Astrocyte (in vitro differentiated cells and primary cell): ENCODE measurements around the gene PRX. TPM values are rescaled to one million over a fixed set of nuclear protein-coding genes. Genes with fewer than 3 reads are reported as not detected.
A peak's percentile ranks its signal among the peaks of the same experiment; 100 is the strongest.

Experiments
- DNase-seq: peaks from one replicate; pipeline ENCODE4 v3.0.0-alpha.2; 2010; ENCODE audit warnings: low read depth
- FAIRE-seq: peaks from 2 replicates; lab custom pipeline; 2011; peaks lifted over from hg19 to GRCh38; lab: Jason Lieb, UNC
- H2AFZ ChIP-seq: 2 replicates; pipeline ENCODE4 v1.6.0; 2012; ENCODE audit warnings: low read depth, low read length, inconsistent platforms
- H3K27ac ChIP-seq: 2 replicates; pipeline ENCODE4 v1.5.1; 2011; ENCODE audit warnings: low read depth, low read length, inconsistent platforms
- H3K27me3 ChIP-seq: 2 replicates; pipeline ENCODE4 v1.6.0; 2011; ENCODE audit warnings: low read length, inconsistent platforms; ENCODE audit not compliant: insufficient read depth
- H3K36me3 ChIP-seq: 2 replicates; pipeline ENCODE4 v1.5.1; 2011; ENCODE audit warnings: low read length, inconsistent platforms; ENCODE audit not compliant: insufficient read depth
- H3K4me1 ChIP-seq: 2 replicates; pipeline ENCODE4 v1.5.1; 2011; ENCODE audit warnings: low read length, inconsistent platforms; ENCODE audit not compliant: insufficient read depth
- H3K4me2 ChIP-seq: 2 replicates; pipeline ENCODE4 v1.6.0; 2012; ENCODE audit warnings: low read length, inconsistent platforms
- H3K4me3 ChIP-seq: 2 replicates; pipeline ENCODE4 v1.5.1; 2011; ENCODE audit warnings: low read depth, mild to moderate bottlenecking, low read length, inconsistent platforms; ENCODE audit not compliant: insufficient read depth
- H3K79me2 ChIP-seq: 2 replicates; pipeline ENCODE4 v1.6.0; 2012; ENCODE audit warnings: mild to moderate bottlenecking, low read length, inconsistent platforms; ENCODE audit not compliant: insufficient read depth
- H3K9ac ChIP-seq: 2 replicates; pipeline ENCODE4 v1.6.0; 2012; ENCODE audit warnings: mild to moderate bottlenecking, low read length, inconsistent platforms
- H3K9me3 ChIP-seq: 2 replicates; pipeline ENCODE4 v1.5.1; 2012; ENCODE audit warnings: low read depth, mild to moderate bottlenecking, low read length, inconsistent platforms; ENCODE audit not compliant: insufficient read depth
- H4K20me1 ChIP-seq: 2 replicates; pipeline ENCODE4 v1.6.0; 2012; ENCODE audit warnings: low read length, inconsistent platforms; ENCODE audit not compliant: insufficient read depth
- H3K27ac Mint-ChIP-seq: one replicate; pipeline ENCODE4 v1.8.0; 2021; ENCODE audit warnings: mild to moderate bottlenecking, mixed read lengths; ENCODE audit not compliant: unreplicated experiment
- H3K27me3 Mint-ChIP-seq: one replicate; pipeline ENCODE4 v1.8.0; 2021; ENCODE audit warnings: low read depth, mixed read lengths; ENCODE audit not compliant: unreplicated experiment
- H3K36me3 Mint-ChIP-seq: one replicate; pipeline ENCODE4 v1.8.0; 2021; ENCODE audit warnings: low read depth, mixed read lengths; ENCODE audit not compliant: unreplicated experiment
- H3K4me1 Mint-ChIP-seq: one replicate; pipeline ENCODE4 v1.8.0; 2021; ENCODE audit warnings: low read depth, mixed read lengths; ENCODE audit not compliant: unreplicated experiment
- H3K4me3 Mint-ChIP-seq: one replicate; pipeline ENCODE4 v1.8.0; 2021; ENCODE audit warnings: mild to moderate bottlenecking, moderate library complexity, mixed read lengths; ENCODE audit not compliant: unreplicated experiment
- H3K9me3 Mint-ChIP-seq: one replicate; pipeline ENCODE4 v1.8.0; 2021; ENCODE audit warnings: mild to moderate bottlenecking, mixed read lengths; ENCODE audit not compliant: unreplicated experiment
- EZH2 ChIP-seq: IDR thresholded peaks from 2 replicates; pipeline ENCODE4 v1.6.1; 2012; ENCODE audit warnings: mild to moderate bottlenecking, low read length, inconsistent platforms; ENCODE audit not compliant: insufficient read depth
- total RNA-seq: library from RNA; stranded (reverse); gene quantifications from 2 replicates; pipeline ENCODE4 v1.2.1, GENCODE V29; 2021
- TF ChIP-seq, protein P1 (sequence below): IDR thresholded peaks from 2 replicates; pipeline ENCODE4 v1.5.1; 2011; ENCODE audit warnings: low read depth, mild to moderate bottlenecking, inconsistent platforms, low read length, moderate library complexity; ENCODE audit not compliant: insufficient read depth

The PRX gene
- total RNA-seq, 1 donor from 2014 or later = 1.5 TPM

DNA sequence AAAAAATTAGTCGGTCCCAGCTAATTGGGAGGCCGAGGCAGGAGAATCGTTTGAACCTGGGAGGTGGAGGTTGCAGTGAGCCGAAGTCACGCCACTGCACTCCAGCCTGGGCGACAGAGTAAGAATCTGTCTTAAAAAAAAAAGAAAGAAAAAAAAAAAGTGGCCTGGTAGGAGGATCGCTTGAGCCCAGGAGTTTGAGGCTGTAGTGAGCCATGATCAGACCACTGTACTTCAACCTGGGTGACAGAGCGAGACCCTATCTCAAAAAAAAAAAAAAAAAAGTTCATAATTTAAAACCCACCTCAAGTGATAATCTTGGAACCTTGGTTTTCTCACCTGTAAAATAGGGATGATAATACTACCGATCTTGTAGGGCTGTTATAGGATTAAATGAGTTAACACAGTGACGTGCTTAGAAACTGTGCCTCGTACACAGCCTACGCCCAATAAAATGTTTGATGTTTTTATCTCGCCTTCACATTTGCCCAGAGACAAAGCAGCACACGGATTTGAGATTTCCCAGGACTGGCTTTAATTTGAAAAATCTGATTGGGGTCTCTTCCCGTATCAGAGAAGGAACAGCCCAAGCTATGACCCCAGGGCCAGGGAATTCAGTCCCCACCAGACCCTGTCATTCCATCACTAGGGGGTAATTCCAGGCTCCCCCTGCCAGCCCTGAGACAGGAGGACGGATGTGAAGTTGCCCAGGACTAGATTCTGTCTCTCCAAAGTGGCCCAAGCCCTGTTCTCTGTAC lies 9.0 kb upstream of the PRX start:
- peaks cover 21% of the 10 kb centered on the region for H3K4me1 ChIP-seq
- H3K27ac ChIP-seq = peak overlapping the region; percentile 95
- H3K27me3 ChIP-seq = no peaks in the 10 kb centered on the region
- H3K4me3 ChIP-seq = no peak overlapping the region
- H3K36me3 Mint-ChIP-seq = peaks cover 3% of the 10 kb centered on the region
- H3K9me3 ChIP-seq = no peaks in the 10 kb centered on the region
- TF ChIP-seq, protein P1, sequence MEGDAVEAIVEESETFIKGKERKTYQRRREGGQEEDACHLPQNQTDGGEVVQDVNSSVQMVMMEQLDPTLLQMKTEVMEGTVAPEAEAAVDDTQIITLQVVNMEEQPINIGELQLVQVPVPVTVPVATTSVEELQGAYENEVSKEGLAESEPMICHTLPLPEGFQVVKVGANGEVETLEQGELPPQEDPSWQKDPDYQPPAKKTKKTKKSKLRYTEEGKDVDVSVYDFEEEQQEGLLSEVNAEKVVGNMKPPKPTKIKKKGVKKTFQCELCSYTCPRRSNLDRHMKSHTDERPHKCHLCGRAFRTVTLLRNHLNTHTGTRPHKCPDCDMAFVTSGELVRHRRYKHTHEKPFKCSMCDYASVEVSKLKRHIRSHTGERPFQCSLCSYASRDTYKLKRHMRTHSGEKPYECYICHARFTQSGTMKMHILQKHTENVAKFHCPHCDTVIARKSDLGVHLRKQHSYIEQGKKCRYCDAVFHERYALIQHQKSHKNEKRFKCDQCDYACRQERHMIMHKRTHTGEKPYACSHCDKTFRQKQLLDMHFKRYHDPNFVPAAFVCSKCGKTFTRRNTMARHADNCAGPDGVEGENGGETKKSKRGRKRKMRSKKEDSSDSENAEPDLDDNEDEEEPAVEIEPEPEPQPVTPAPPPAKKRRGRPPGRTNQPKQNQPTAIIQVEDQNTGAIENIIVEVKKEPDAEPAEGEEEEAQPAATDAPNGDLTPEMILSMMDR = no peak
- TF ChIP-seq EZH2 = no peak
- peaks cover 14% of the 10 kb centered on the region for H3K4me1 Mint-ChIP-seq
- H2AFZ ChIP-seq = no peak overlapping the region
- peak overlapping the region; percentile 4 for H3K4me3 Mint-ChIP-seq
- FAIRE-seq = no peak
- DNase-seq = no peak
- peaks cover 38% of the 10 kb centered on the region for H3K79me2 ChIP-seq
- peaks cover 20% of the 10 kb centered on the region for H4K20me1 ChIP-seq
- peak overlapping the region; percentile 94 for H3K4me2 ChIP-seq
- H3K36me3 ChIP-seq = peaks cover 10% of the 10 kb centered on the region
- H3K9me3 Mint-ChIP-seq = no peaks in the 10 kb centered on the region
- no peaks in the 10 kb centered on the region for H3K27me3 Mint-ChIP-seq
- H3K27ac Mint-ChIP-seq = peak overlapping the region; percentile 91
- peak overlapping the region; percentile 87 for H3K9ac ChIP-seq

DNA sequence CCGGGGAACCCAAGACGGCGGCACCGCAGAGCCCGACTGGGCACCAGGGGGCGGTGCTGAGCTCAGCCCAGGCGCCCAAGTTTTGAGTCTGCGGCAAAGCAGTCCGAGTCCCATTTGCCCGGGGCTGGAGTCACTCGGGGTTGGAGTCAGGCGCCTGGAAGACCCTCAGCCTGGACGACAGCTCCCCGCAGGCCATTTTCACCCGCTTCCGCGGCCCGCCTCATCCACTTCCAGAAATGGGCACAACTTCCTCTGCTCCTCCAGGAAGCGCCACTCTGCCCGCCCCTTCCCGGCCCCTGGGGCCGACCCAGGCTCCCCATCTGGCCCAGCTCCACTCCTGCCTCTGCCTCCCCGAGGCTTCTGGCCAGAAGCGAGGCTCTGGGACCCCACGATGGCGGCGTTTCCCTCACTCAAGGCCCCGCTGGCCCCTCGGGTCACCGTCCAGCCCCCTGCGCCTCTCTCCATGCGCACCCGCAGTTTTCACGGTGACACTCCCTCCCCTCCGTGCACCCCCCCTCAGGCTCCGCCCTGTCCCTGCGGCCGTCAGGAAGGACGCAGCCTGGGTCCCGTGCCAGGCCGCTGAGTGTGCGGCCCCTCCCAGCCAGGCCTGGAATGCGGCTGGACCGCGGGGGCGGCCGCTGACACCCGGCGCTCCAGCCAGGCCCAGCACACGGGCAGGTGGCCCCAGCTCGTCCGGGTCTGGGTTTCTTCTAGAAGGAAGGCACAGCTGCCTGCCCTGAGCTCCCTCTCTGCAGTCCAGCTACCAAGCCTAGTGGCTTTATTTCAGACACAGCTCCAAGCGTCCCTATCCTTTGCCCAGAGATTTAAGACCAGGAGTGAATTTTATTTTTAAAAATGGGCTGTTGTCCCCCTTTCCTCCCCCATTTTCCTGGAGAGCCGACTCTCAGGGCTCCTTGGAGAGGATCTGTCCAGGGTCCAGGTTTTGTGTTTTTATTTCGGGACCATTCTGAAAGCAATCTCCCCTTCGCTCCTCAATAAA lies 7.9 kb upstream of the PRX start:
- Mint-ChIP-seq H3K4me1 (peaks cover 14% of the 10 kb centered on the region), H3K9me3 (no peaks in the 10 kb centered on the region), H3K27ac (peak overlapping the region; percentile 91), H3K36me3 (peaks cover 3% of the 10 kb centered on the region), H3K4me3 (peak overlapping the region; percentile 73), H3K27me3 (no peaks in the 10 kb centered on the region)
- peak overlapping the region; percentile 95 for H3K27ac ChIP-seq
- TF ChIP-seq, protein P1 = peak; percentile 79
- no peak for TF ChIP-seq EZH2
- H2AFZ ChIP-seq = peak overlapping the region; percentile 67
- H3K4me2 ChIP-seq = peak overlapping the region; percentile 94
- peaks cover 10% of the 10 kb centered on the region for H3K36me3 ChIP-seq
- H3K27me3 ChIP-seq = no peaks in the 10 kb centered on the region
- H3K4me3 ChIP-seq = peak overlapping the region; percentile 68
- peak overlapping the region; percentile 87 for H3K9ac ChIP-seq
- no peaks in the 10 kb centered on the region for H3K9me3 ChIP-seq
- H3K4me1 ChIP-seq = peaks cover 25% of the 10 kb centered on the region
- DNase-seq = peak; percentile 83
- H4K20me1 ChIP-seq = peaks cover 20% of the 10 kb centered on the region
- peaks cover 38% of the 10 kb centered on the region for H3K79me2 ChIP-seq
- FAIRE-seq = no peak
